HepG2 (cell line): ENCODE data around the gene CRYM. TPM values are rescaled to one million over a fixed set of nuclear protein-coding genes. Genes with fewer than 3 reads are reported as not detected.
A peak's percentile ranks its signal among the peaks of the same experiment; 100 is the strongest.

ENCODE experiments used
- ATAC-seq: fragments of 200-7000 bp; cut with Tn5 transposase; 3 replicates; pipeline ENCODE4 v1.9.1; 2020; ENCODE audit warnings: mild to moderate bottlenecking, moderate library complexity
- BruUV-seq: library from RNA; stranded (reverse); fragments of 400-500 nt; replicated peaks from 2 replicates; lab custom pipeline; 2021; lab: Mats Ljungman, UMichigan
- CTCF ChIA-PET: fragments of 300-600 bp; formaldehyde crosslinking; extraction: SDS; loops from one replicate; lab custom pipeline; 2021; ENCODE audit warnings: low total read pairs, inconsistent platforms, low intra/inter-chr PET ratio; lab: Yijun Ruan, JAX
- POLR2A ChIA-PET: fragments of 350-600 bp; sonication (Branson Sonifier 250); formaldehyde crosslinking; loops from one replicate; lab custom pipeline; 2020; ENCODE audit warnings: antibody characterized with exemption, inconsistent platforms; lab: Yijun Ruan, JAX
- DNase-seq: peaks from one replicate; pipeline ENCODE4 v3.0.0-alpha.2; 2015; ENCODE audit warnings: low spot score
- FAIRE-seq: peaks from 3 replicates; lab custom pipeline; 2011; peaks lifted over from hg19 to GRCh38; lab: Jason Lieb, UNC
- H2AFZ ChIP-seq: one replicate; pipeline ENCODE4 v1.6.1; 2011; ENCODE audit warnings: low read length, inconsistent platforms
- H3K27ac ChIP-seq: fragments of 300-600 bp; 3 replicates; pipeline ENCODE4 v1.8.0; 2011; ENCODE audit warnings: mixed run types, mild to moderate bottlenecking, mixed read lengths, low read length, inconsistent platforms; ENCODE audit not compliant: insufficient read depth; ENCODE audit errors: extremely low read length
- H3K27me3 ChIP-seq, 2 experiments: fragments of 200-600 bp in 1 of 2; 2 replicates in 1 of 2; 3 replicates in 1 of 2; pipeline versions ENCODE4 v1.6.0 to v1.8.0; 2011; ENCODE audit warnings: low read length in 2 of 2, mild to moderate bottlenecking in 2 of 2, moderate library complexity in 2 of 2, inconsistent platforms in 1 of 2; ENCODE audit not compliant: insufficient read depth in 2 of 2, control insufficient read depth in 1 of 2
- H3K36me3 ChIP-seq, 2 experiments: fragments of 200-600 bp in 1 of 2; replicated peaks in 1 of 2; 2 replicates in 1 of 2; 3 replicates in 1 of 2; pipeline versions ENCODE4 v1.5.1 to v1.8.0; 2011; ENCODE audit warnings: low read length in 2 of 2, inconsistent platforms in 1 of 2; ENCODE audit not compliant: insufficient read depth in 2 of 2, control insufficient read depth in 1 of 2
- H3K4me1 ChIP-seq: 2 replicates; pipeline ENCODE4 v1.5.1; 2012; ENCODE audit warnings: low read length, inconsistent platforms; ENCODE audit not compliant: insufficient read depth
- H3K4me2 ChIP-seq: 2 replicates; pipeline ENCODE4 v1.6.0; 2011; ENCODE audit warnings: low read depth, low read length, inconsistent platforms
- H3K4me3 ChIP-seq, 3 experiments: fragments of 200-600 bp in 1 of 3; sonication (generic), shearing (Covaris generic) in 1 of 3; replicated peaks in 1 of 3; 2 replicates each; pipeline ENCODE4 v1.5.1; 2011 to 2016; ENCODE audit warnings: low read length in 3 of 3, inconsistent platforms in 2 of 3, low read depth in 2 of 3, mild to moderate bottlenecking in 2 of 3, control low read depth in 1 of 3, mixed read lengths in 1 of 3; ENCODE audit not compliant: insufficient read depth in 1 of 3
- H3K79me2 ChIP-seq: one replicate; pipeline ENCODE4 v1.6.1; 2011; ENCODE audit warnings: low read length, inconsistent platforms; ENCODE audit not compliant: insufficient read depth
- H3K9ac ChIP-seq: 2 replicates; pipeline ENCODE4 v1.6.0; 2011; ENCODE audit warnings: mild to moderate bottlenecking, low read depth, low read length, inconsistent platforms; ENCODE audit not compliant: insufficient read depth
- H3K9me3 ChIP-seq: 2 replicates; pipeline ENCODE4 v1.5.1; 2012; ENCODE audit warnings: mild to moderate bottlenecking, low read length
- H4K20me1 ChIP-seq: 2 replicates; pipeline ENCODE4 v1.6.0; 2011; ENCODE audit warnings: inconsistent platforms, mild to moderate bottlenecking, low read length, moderate library complexity; ENCODE audit not compliant: insufficient read depth
- CEBPG ChIP-seq: IDR thresholded peaks from 2 replicates; pipeline ENCODE4 v1.6.1; 2016
- MIXL1 ChIP-seq: IDR thresholded peaks from 2 replicates; pipeline ENCODE4 v1.6.1; 2016
- SIN3B ChIP-seq: fragments of 150-350 bp; IDR thresholded peaks from 2 replicates; pipeline ENCODE4 v1.6.1; 2014; ENCODE audit warnings: low read length
- ZFP36L1 ChIP-seq: sonication (generic); formaldehyde crosslinking; IDR thresholded peaks from 2 replicates; pipeline ENCODE4 v1.8.0; 2022; ENCODE audit warnings: mild to moderate bottlenecking, missing genetic modification reagents, moderate library complexity
- ZNF615 ChIP-seq: sonication (generic); formaldehyde crosslinking; IDR thresholded peaks from 2 replicates; pipeline ENCODE4 v1.5.0; 2020; ENCODE audit warnings: mild to moderate bottlenecking, missing genetic modification reagents, borderline replicate concordance
- WGBS: methylation state at CpG from one replicate; pipeline ENCODE4 v1.1.6; 2017; ENCODE audit warnings: low lambda C conversion rate; 5-methylcytosine and 5-hydroxymethylcytosine counted together
- in situ Hi-C: cut with HindIII; loops from 2 replicates; pipeline ENCODE4 v1.10.0; 2017; ENCODE audit warnings: low pct_unique_long_range_greater_than_20kb; ENCODE audit not compliant: extremely low pct_ligation_motif_present
- intact Hi-C: fragments of 100-400 bp; cut with micrococcal nuclease; formaldehyde crosslinking; loops from one replicate; pipeline ENCODE4 v1.10.0; 2022; ENCODE audit not compliant: unreplicated experiment
- polyA plus RNA-seq, 8 experiments: library from polyadenylated mRNA; depleted of rRNA in 3 of 8; stranded (reverse) in 7 of 8; unstranded in 1 of 8; fragments of >200 nt; fragmentation: Illumina TruSeq in 4 of 8; extraction: Trizol in 4 of 8; gene quantifications; 2 replicates each; pipeline versions ENCODE4 v1.2.1 to v1.2.3, GENCODE V29; 2011 to 2016; ENCODE audit warnings: low read depth in 4 of 8, missing spikeins in 1 of 8, mixed read lengths in 1 of 8; ENCODE audit not compliant: insufficient read depth in 1 of 8
- total RNA-seq, 5 experiments: library from RNA; depleted of rRNA; stranded (reverse); fragments of >200 nt; fragmentation: Illumina TruSeq; extraction: Trizol; gene quantifications; 2 replicates each; pipeline ENCODE4 v1.2.3, GENCODE V29; 2016; ENCODE audit warnings: low read depth in 1 of 5
- TF ChIP-seq, protein P1 (sequence below): sonication (generic); formaldehyde crosslinking; IDR thresholded peaks from 2 replicates; pipeline ENCODE4 v1.4.0; 2020; ENCODE audit warnings: missing genetic modification reagents, borderline replicate concordance
- TF ChIP-seq, protein P2 (sequence below): sonication (generic); formaldehyde crosslinking; IDR thresholded peaks from 2 replicates; pipeline ENCODE4 v1.4.0; 2020; ENCODE audit warnings: missing genetic modification reagents
- TF ChIP-seq, protein P3 (sequence below): sonication (generic); formaldehyde crosslinking; IDR thresholded peaks from 2 replicates; pipeline ENCODE4 v1.5.1; 2020; ENCODE audit warnings: mild to moderate bottlenecking, missing genetic modification reagents, moderate library complexity

Gene CRYM
- total and polyA plus RNA-seq, 2 of the 13 experiments (the other 11 are each of a cell fraction or from before 2014, with no cell fraction given): 1.9 to 2.2 TPM

DNA sequence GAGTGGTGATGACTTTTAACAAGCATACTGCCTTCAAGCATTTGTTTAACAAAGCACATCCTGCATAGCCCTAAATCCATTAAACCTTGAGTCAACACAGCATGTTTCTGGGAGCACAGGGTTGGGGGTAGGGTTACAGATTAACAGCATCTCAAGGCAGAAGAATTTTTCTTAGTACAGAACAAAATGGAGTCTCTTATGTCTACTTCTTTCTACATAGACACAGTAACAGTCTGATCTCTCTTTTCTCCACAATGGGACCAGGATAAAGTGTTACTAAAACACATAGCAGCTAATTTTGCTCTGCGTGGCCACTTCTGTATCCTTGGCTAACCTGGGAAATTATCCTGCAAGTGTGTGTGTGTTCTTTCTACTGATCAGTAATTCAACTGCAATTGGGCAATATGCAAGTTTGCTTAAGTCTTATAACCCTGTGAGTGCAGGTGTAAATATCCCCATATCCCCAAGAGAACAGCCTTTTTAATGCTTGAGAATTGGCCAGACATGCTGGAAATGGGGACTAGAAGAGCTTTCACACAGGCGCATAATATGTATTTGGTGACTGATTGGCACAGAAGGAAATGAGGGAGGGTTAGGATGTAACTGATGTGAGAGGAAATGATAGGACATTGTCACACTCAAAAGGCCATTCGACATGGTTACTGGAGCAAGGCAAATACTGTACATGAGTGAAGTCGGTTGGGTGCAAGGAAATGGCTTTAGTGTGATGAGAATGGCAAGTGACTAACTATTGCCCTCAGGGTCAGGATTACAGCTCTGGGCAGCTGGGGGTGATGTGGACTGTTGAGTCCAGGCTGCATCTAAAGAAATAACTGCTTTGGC is 55.4 kb downstream of the CRYM start:
- DNase-seq (no peak), ATAC-seq (peak; percentile 63), FAIRE-seq (peak; percentile 28)
- no peaks in the 10 kb centered on the region for H3K36me3 ChIP-seq
- peaks cover 40% of the 10 kb centered on the region for H3K4me1 ChIP-seq
- H4K20me1 ChIP-seq: no peaks in the 10 kb centered on the region
- no peaks in the 10 kb centered on the region; a peak in 1 of 5 replicates for H3K27me3 ChIP-seq
- no peak overlapping the region for H3K4me3 ChIP-seq
- no peaks in the 10 kb centered on the region for H3K79me2 ChIP-seq
- POLR2A ChIA-PET: interaction anchor here (1.2 kb wide), 1 partner anchor 11 kb away, joined by 3 read pairs; the partner anchor contains the start of gene ANKS4B
- peak overlapping the region; percentile 42; the same call in 1 of the 2 replicates for H3K4me2 ChIP-seq
- H2AFZ ChIP-seq: no peak overlapping the region
- 47% methylated on average over 4 of the region's 4 CpGs for WGBS
- intact Hi-C loops: no loop called here
- H3K9ac ChIP-seq: no peak overlapping the region
- in situ Hi-C loops: no loop called here
- H3K9me3 ChIP-seq: no peaks in the 10 kb centered on the region
- no TSS peak for BruUV-seq
- CTCF ChIA-PET: no interaction called here
- no peak overlapping the region for H3K27ac ChIP-seq
- TF ChIP-seq, protein P1, sequence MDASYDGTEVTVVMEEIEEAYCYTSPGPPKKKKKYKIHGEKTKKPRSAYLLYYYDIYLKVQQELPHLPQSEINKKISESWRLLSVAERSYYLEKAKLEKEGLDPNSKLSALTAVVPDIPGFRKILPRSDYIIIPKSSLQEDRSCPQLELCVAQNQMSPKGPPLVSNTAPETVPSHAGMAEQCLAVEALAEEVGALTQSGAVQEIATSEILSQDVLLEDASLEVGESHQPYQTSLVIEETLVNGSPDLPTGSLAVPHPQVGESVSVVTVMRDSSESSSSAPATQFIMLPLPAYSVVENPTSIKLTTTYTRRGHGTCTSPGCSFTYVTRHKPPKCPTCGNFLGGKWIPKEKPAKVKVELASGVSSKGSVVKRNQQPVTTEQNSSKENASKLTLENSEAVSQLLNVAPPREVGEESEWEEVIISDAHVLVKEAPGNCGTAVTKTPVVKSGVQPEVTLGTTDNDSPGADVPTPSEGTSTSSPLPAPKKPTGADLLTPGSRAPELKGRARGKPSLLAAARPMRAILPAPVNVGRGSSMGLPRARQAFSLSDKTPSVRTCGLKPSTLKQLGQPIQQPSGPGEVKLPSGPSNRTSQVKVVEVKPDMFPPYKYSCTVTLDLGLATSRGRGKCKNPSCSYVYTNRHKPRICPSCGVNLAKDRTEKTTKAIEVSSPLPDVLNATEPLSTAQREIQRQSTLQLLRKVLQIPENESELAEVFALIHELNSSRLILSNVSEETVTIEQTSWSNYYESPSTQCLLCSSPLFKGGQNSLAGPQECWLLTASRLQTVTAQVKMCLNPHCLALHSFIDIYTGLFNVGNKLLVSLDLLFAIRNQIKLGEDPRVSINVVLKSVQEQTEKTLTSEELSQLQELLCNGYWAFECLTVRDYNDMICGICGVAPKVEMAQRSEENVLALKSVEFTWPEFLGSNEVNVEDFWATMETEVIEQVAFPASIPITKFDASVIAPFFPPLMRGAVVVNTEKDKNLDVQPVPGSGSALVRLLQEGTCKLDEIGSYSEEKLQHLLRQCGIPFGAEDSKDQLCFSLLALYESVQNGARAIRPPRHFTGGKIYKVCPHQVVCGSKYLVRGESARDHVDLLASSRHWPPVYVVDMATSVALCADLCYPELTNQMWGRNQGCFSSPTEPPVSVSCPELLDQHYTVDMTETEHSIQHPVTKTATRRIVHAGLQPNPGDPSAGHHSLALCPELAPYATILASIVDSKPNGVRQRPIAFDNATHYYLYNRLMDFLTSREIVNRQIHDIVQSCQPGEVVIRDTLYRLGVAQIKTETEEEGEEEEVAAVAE: 0 out of 2 replicates have a peak, but pooled peaks have one; percentile 39
- TF ChIP-seq ZFP36L1 (CRISPR knock-in tag) (0 out of 2 replicates have a peak, but pooled peaks have one; percentile 54), CEBPG (peak; percentile 30; the same call in 1 of the 2 replicates), SIN3B (no peak), MIXL1 (CRISPR knock-in tag) (peak; percentile 17; the same call in 1 of the 2 replicates), ZNF615 (no peak)
- TF ChIP-seq, protein P2, sequence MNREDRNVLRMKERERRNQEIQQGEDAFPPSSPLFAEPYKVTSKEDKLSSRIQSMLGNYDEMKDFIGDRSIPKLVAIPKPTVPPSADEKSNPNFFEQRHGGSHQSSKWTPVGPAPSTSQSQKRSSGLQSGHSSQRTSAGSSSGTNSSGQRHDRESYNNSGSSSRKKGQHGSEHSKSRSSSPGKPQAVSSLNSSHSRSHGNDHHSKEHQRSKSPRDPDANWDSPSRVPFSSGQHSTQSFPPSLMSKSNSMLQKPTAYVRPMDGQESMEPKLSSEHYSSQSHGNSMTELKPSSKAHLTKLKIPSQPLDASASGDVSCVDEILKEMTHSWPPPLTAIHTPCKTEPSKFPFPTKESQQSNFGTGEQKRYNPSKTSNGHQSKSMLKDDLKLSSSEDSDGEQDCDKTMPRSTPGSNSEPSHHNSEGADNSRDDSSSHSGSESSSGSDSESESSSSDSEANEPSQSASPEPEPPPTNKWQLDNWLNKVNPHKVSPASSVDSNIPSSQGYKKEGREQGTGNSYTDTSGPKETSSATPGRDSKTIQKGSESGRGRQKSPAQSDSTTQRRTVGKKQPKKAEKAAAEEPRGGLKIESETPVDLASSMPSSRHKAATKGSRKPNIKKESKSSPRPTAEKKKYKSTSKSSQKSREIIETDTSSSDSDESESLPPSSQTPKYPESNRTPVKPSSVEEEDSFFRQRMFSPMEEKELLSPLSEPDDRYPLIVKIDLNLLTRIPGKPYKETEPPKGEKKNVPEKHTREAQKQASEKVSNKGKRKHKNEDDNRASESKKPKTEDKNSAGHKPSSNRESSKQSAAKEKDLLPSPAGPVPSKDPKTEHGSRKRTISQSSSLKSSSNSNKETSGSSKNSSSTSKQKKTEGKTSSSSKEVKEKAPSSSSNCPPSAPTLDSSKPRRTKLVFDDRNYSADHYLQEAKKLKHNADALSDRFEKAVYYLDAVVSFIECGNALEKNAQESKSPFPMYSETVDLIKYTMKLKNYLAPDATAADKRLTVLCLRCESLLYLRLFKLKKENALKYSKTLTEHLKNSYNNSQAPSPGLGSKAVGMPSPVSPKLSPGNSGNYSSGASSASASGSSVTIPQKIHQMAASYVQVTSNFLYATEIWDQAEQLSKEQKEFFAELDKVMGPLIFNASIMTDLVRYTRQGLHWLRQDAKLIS (CRISPR knock-in tag): no peak
- TF ChIP-seq, protein P3, sequence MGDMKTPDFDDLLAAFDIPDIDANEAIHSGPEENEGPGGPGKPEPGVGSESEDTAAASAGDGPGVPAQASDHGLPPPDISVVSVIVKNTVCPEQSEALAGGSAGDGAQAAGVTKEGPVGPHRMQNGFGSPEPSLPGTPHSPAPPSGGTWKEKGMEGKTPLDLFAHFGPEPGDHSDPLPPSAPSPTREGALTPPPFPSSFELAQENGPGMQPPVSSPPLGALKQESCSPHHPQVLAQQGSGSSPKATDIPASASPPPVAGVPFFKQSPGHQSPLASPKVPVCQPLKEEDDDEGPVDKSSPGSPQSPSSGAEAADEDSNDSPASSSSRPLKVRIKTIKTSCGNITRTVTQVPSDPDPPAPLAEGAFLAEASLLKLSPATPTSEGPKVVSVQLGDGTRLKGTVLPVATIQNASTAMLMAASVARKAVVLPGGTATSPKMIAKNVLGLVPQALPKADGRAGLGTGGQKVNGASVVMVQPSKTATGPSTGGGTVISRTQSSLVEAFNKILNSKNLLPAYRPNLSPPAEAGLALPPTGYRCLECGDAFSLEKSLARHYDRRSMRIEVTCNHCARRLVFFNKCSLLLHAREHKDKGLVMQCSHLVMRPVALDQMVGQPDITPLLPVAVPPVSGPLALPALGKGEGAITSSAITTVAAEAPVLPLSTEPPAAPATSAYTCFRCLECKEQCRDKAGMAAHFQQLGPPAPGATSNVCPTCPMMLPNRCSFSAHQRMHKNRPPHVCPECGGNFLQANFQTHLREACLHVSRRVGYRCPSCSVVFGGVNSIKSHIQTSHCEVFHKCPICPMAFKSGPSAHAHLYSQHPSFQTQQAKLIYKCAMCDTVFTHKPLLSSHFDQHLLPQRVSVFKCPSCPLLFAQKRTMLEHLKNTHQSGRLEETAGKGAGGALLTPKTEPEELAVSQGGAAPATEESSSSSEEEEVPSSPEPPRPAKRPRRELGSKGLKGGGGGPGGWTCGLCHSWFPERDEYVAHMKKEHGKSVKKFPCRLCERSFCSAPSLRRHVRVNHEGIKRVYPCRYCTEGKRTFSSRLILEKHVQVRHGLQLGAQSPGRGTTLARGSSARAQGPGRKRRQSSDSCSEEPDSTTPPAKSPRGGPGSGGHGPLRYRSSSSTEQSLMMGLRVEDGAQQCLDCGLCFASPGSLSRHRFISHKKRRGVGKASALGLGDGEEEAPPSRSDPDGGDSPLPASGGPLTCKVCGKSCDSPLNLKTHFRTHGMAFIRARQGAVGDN (CRISPR knock-in tag): no peak
